Cardiac muscle cell (in vitro differentiated cells and primary cell): ENCODE measurements around the gene WDR38. TPM values are rescaled to one million over a fixed set of nuclear protein-coding genes. Genes with fewer than 3 reads are reported as not detected.

Experiments used
- DNase-seq, 2 donors: peaks; one replicate each; pipeline versions ENCODE4 v3.0.0 to v3.0.0-alpha.2; 2010 to 2017; ENCODE audit warnings: low read depth in 1 of 2, low spot score in 1 of 2
- H3K27ac ChIP-seq: fragments of 200-600 bp; sonication (generic); 2 replicates; pipeline ENCODE4 v1.5.1; 2016
- H3K27me3 ChIP-seq: fragments of 200-600 bp; sonication (generic); 2 replicates; pipeline ENCODE4 v1.6.0; 2016; ENCODE audit warnings: control low read depth
- H3K36me3 ChIP-seq: fragments of 200-600 bp; sonication (generic); 2 replicates; pipeline ENCODE4 v1.5.1; 2016; ENCODE audit warnings: control low read depth
- H3K4me1 ChIP-seq: fragments of 200-600 bp; sonication (generic); 2 replicates; pipeline ENCODE4 v1.8.1; 2017; ENCODE audit warnings: low read depth, mild to moderate bottlenecking, mixed run types
- H3K4me3 ChIP-seq: fragments of 200-600 bp; sonication (generic); 2 replicates; pipeline ENCODE4 v1.5.1; 2016; ENCODE audit warnings: mild to moderate bottlenecking
- H3K9me3 ChIP-seq: fragments of 200-600 bp; sonication (generic); 2 replicates; pipeline ENCODE4 v1.5.1; 2017; ENCODE audit warnings: low read depth, mild to moderate bottlenecking, control low read depth
- CTCF ChIP-seq: IDR thresholded peaks from 2 replicates; pipeline ENCODE4 v1.5.1; 2012; ENCODE audit warnings: low read depth, mild to moderate bottlenecking, low read length
- polyA plus RNA-seq: library from polyadenylated mRNA; unstranded; fragments of >200 nt; fragmentation: Nextera tagmentation; extraction: Ambion mirVana; gene quantifications from 2 replicates; pipeline ENCODE4 v1.2.1, GENCODE V29; 2016
- total RNA-seq: library from RNA; depleted of rRNA; stranded (reverse); fragments of >200 nt; gene quantifications from 2 replicates; pipeline ENCODE4 v1.2.3, GENCODE V29; 2016

Gene WDR38
- total and polyA plus RNA-seq, 2 experiments from 2014 or later = not detected

GRCh38 chr9:124814164-124814535 is 39.1 kb upstream of the WDR38 start:
- DNase-seq = no peak
- H3K27me3 ChIP-seq = no peaks in the 10 kb centered on the region
- no peak for TF ChIP-seq CTCF
- no peak overlapping the region for H3K27ac ChIP-seq
- no peaks in the 10 kb centered on the region for H3K36me3 ChIP-seq
- no peaks in the 10 kb centered on the region for H3K9me3 ChIP-seq
- no peak overlapping the region for H3K4me3 ChIP-seq
- H3K4me1 ChIP-seq = peaks cover 10% of the 10 kb centered on the region

GRCh38 chr9:124815601-124816000 is 37.7 kb upstream of the WDR38 start:
- Histone ChIP-seq H3K27ac (no peak overlapping the region), H3K4me1 (peaks cover 10% of the 10 kb centered on the region), H3K9me3 (no peaks in the 10 kb centered on the region), H3K36me3 (no peaks in the 10 kb centered on the region), H3K27me3 (no peaks in the 10 kb centered on the region), H3K4me3 (no peak overlapping the region)
- no peak for DNase-seq
- TF ChIP-seq CTCF = no peak

- Histone ChIP-seq H3K9me3 (no peaks in the 10 kb centered on the region), H3K4me3 (no peak overlapping the region), H3K27ac (peak overlapping the region; percentile 65), H3K36me3 (no peaks in the 10 kb centered on the region), H3K4me1 (no peaks in the 10 kb centered on the region), H3K27me3 (no peaks in the 10 kb centered on the region)
- TF ChIP-seq CTCF = no peak
- DNase-seq = no peak
Measured at GRCh38 chr9:124818431-124819281, 34.6 kb upstream of the WDR38 start.

GRCh38 chr9:124820698-124821623 is 32.3 kb upstream of the WDR38 start:
- Histone ChIP-seq H3K4me1 (no peaks in the 10 kb centered on the region), H3K36me3 (no peaks in the 10 kb centered on the region), H3K4me3 (no peak overlapping the region), H3K27me3 (no peaks in the 10 kb centered on the region), H3K9me3 (no peaks in the 10 kb centered on the region), H3K27ac (no peak overlapping the region)
- no peak for TF ChIP-seq CTCF
- DNase-seq = no peak

GRCh38 chr9:124828489-124829333 is 24.5 kb upstream of the WDR38 start:
- Histone ChIP-seq H3K4me1 (no peaks in the 10 kb centered on the region), H3K9me3 (no peaks in the 10 kb centered on the region), H3K4me3 (no peak overlapping the region), H3K27ac (no peak overlapping the region), H3K36me3 (no peaks in the 10 kb centered on the region), H3K27me3 (no peaks in the 10 kb centered on the region)
- no peak for TF ChIP-seq CTCF
- DNase-seq = no peak
